GM21576 (cell line): ENCODE results near the gene RNF151.

Experiments
- ATAC-seq: cut with Tn5 transposase; IDR thresholded peaks from one replicate; pipeline ENCODE4 v1.9.1; 2021; ENCODE audit warnings: mild to moderate bottlenecking, moderate library complexity; ENCODE audit not compliant: unreplicated experiment

The RNF151 gene

DNA sequence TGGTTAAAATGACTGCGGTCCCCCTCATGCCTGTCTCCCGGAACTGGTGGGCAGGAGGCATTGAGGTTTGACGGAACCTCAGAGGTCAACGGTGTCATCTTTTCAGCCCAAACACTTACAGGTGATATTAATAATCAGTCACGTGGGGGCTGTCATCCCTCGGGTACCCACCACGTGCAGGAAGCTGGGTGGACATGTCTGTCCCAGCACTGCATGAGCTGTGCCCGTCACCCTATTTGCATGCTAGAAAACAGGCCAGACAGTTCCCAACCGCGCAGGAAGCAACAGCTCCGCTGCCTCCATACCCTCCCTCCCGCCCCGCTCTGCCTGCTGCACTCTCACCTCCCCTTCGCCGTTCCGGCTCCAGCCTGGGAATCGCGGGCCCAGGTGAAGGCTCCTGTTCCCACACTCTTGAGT, 24.5 kb downstream of the RNF151 start:
- peak; percentile 28 for ATAC-seq

- ATAC-seq, result no peak
Observed at GRCh38 chr16:1991588-1991947, 24.9 kb downstream of the RNF151 start.

DNA sequence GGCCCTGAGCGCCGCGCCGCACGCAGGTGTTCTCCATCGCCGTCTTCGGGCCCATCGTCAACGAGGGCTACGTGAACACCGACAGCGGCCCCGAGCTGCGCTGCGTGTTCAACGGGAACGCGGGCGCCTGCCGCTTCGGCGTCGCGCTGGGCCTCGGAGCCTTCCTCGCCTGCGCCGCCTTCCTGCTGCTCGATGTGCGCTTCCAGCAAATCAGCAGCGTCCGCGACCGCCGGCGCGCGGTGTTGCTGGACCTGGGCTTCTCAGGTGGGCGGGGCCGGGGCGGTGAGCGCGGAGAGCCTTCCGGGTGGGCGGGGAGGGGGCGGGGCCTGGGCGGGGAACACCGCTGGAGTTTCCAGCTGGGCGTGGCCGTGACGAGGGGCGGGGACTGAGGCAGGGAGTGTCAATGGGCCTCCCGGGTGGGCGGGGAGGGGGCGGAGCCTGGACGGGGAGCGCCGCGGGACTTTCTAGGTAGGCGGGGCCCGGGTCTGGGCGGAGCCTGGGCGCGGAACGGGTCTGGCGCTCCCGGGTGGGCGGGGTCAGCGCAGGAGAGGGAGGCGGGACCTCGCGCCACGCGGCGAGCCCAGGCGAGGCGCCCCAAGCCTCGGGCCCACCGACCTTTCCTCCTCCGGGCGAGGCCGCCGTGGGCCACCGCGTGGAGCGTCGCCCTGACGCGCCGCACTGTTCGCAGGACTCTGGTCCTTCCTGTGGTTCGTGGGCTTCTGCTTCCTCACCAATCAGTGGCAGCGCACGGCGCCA, 25.5 kb downstream of the RNF151 start:
- peak; percentile 42 for ATAC-seq

DNA sequence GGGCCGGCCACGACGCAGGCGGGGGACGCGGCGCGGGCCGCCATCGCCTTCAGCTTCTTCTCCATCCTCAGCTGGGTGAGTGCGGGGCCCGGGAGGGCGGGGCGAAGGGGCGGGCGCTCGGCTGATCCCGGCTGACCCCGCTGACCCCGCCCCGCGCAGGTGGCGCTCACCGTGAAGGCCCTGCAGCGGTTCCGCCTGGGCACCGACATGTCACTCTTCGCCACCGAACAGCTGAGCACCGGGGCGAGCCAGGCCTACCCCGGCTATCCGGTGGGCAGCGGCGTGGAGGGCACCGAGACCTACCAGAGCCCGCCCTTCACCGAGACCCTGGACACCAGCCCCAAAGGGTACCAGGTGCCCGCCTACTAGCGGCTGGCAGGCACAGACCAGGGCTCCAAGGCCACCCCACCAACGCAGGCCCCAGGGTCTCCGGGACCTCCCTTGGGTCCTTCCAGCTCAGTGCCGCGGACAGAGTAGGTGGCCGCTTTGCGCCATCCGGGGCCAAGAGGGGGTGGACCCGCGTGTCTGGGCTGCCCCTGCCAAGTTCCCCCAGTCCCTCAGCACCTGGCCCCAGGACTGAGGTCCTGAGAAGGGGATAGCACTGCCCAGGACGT, 26.2 kb downstream of the RNF151 start:
- ATAC-seq, result no peak

GRCh38 chr16:1993731-1994131, 27.1 kb downstream of the RNF151 start:
- no peak for ATAC-seq

DNA sequence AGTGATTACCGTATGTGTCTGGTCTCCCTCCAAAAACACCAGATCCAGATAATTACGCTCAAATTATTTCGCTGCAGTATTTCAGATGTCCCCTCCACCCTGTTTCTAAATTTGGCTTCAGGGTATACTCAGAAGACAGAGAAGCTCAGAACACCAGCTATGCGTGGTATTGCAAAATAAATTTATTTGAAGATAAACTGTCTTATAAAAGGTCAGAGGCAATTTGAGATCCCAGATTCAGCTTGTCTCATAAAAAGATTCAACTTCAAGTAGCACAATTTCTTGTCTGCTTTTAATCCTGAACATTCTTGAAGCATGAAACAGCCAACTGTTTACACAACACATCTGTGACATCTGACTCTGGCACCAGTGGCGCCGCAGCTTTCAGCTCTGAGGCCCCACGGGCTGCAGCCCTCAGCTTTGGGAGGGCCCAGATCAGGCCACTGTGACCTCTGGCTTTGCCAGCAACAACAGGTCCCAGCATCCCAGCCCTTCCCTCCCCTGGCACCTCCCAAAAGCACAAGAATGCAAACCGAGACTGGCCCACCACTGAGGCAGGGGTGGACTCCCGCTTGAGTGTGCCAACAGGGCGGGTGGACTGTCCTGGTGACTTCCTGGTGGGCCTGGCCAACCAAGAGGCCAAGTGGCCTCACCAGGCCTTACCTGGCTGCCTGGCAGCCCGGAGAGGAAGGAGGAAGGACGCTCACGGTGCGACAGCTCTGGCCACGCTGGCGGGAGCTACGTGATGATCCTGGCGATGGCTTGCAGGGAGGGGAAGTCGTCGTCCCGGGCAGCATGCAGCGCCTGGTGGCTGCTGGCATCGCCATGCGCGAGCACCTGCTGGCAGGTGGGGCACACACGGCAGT, 31.1 kb downstream of the RNF151 start:
- no peak for ATAC-seq

DNA sequence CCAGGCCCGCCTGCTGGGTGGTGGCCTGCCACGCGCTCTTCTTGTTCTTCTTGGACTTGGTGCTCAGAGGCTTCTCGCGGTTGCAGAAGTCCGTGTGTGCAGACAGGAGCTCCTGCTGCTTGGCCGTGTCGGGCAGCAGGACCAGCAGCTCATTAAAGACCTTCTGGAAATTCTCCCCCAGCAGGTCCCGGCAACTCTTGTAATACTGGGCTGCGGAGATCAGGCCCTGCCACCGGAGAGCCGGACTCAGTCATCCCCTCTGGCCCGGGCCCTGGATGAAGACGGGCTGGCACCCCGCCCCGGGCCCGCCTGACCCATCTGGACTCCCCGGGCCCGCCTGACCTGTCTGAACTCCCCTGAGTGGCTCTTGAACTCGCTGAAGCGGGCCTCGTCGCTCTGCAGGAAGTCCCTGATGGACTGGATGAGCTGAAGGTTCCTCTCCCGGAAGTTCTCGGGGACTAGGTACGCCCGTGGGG, 31.7 kb downstream of the RNF151 start:
- no peak for ATAC-seq

DNA sequence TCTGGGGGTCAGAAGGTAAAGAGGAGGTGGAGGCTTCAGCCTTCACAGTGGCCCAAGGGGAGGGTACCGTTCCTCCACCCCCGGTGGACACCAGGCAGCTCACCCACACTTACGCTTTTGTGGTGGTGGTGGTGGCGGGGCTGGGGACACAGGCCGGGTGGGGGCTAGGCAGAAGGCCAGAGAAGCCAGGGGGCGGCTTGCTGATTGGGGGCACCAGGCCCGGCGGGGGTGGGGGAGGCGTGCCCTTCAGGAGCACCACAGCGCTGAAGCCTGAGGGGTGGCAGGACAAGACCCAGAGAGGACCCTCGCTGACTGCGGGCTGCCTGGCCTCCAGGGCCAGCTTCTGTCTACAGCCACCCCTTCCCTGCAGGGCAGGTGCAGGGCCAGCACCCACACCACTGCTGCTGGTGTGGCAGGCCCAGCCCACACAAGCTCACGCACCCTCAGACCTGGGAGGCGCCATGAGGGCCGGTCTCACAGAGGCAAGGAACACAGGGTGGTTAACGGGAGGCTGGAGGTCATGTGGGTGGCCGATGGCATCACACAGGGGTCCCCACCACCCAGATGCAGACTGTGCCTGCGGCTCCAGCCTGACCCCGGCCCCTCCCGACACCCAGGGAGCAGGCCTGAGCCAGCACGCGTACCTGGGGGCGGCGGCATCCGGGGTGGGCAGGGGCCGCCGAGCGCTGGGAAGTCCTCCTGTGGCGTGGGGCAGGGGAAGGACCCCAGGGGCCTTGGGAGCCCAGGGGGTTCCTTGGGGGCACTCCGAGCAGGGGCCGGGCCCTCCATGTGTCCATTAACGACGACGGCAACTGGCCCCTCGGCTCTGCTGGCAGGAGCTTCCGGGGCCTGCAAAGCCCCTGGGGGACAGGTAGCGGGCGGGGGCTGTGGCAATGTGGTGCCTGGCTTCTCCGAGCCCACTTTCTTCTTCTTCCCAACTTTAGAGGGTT, 32.5 kb downstream of the RNF151 start:
- ATAC-seq, result no peak

DNA sequence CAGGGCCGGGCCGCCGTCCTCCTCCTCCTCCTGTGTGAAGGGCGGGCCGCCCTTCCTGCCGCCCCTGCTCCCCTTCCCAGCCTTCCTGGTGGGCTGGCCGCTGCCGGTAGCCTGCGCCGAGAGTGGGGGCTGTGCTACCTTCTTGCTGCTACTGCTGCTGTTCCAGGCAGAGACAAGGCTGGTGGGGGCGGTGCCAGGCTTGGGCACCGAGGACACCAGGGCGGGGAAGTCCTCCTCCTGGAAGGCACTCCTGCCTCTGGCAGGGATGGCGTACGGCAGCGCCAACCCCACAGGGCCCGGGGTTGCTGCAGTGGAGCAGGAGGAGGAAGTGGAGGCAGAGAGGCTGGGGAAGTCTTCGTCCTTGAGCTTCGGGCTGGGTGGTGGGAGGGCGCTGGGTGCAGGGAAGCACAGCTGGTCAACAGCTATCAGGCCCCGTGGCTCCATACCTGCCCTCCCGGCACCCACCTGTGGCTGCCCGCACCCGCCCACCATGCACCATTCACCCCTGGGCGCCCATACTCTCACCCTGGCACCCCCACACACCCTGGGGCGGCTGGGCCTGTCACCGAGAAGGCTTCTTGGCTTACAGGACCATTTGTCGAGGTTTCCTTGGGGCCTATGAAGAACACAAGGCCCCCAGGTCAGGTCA, 33.3 kb downstream of the RNF151 start:
- no peak for ATAC-seq

GRCh38 chr16:2001035-2001434, 34.4 kb downstream of the RNF151 start:
- ATAC-seq, result no peak

- no peak for ATAC-seq
Observed at GRCh38 chr16:2001456-2002355, 35.0 kb downstream of the RNF151 start.

- no peak for ATAC-seq
Observed at GRCh38 chr16:2002406-2003230, 36.0 kb downstream of the RNF151 start.

GRCh38 chr16:2003231-2003826, 36.7 kb downstream of the RNF151 start:
- ATAC-seq, result no peak

GRCh38 chr16:2003827-2004641, 37.4 kb downstream of the RNF151 start:
- peak; percentile 64 for ATAC-seq

- no peak for ATAC-seq
Observed at GRCh38 chr16:2004795-2005517, 38.3 kb downstream of the RNF151 start.

GRCh38 chr16:2005646-2006045, 39.0 kb downstream of the RNF151 start:
- ATAC-seq, result no peak
